Mucosa of descending colon (tissue), 3 donors: Measurements from ENCODE around the gene FRMD1. TPM values are rescaled to one million over a fixed set of nuclear protein-coding genes. Genes with fewer than 3 reads are reported as not detected.

Source experiments
- ATAC-seq: fragments of 200-7000 bp; cut with Tn5 transposase; one replicate; pipeline ENCODE4 v1.9.1; 2020; ENCODE audit warnings: mild to moderate bottlenecking, moderate library complexity
- DNase-seq, 3 donors: peaks; one replicate each; pipeline ENCODE4 v3.0.0-alpha.2; 2020
- H3K36me3 ChIP-seq: fragments of 200-600 bp; one replicate; pipeline ENCODE4 v1.8.0; 2021; ENCODE audit warnings: low read depth, mild to moderate bottlenecking
- H3K4me1 ChIP-seq: fragments of 200-600 bp; one replicate; pipeline ENCODE4 v1.8.0; 2021; ENCODE audit warnings: low read depth, mild to moderate bottlenecking
- H3K4me3 ChIP-seq: fragments of 200-600 bp; one replicate; pipeline ENCODE4 v1.8.0; 2021; ENCODE audit warnings: mild to moderate bottlenecking
- H3K9me3 ChIP-seq: fragments of 200-600 bp; one replicate; pipeline ENCODE4 v1.8.0; 2021; ENCODE audit warnings: mild to moderate bottlenecking
- intact Hi-C, 2 donors: fragments of 100-400 bp; cut with DNase I in 1 of 2; cut with micrococcal nuclease in 1 of 2; formaldehyde crosslinking; loops; one replicate each; pipeline versions ENCODE4 v1.11.0 to v1.11.1; 2022; cut with DNase I, micrococcal nuclease
- total RNA-seq, 3 donors: library from RNA; stranded (reverse); fragmentation: NEBNext Ultra II Directional in 2 of 3; extraction: Animal tissue kit (Norgen Biotek cat#: 25700) in 2 of 3; gene quantifications; one replicate each; pipeline versions ENCODE4 v1.2.1 to v1.2.4, GENCODE V29; 2021 to 2023
- TF ChIP-seq, protein P1 (sequence below): fragments of 200-600 bp; IDR thresholded peaks from one replicate; pipeline ENCODE4 v1.8.0; 2022; ENCODE audit warnings: antibody characterized with exemption, mild to moderate bottlenecking
- donor health status: DM: no; HTN: no; CAD: no; lungs with moderate emphysema.
- donor health status: DM: no; HTN: no; CAD: no.
- donor health status: DM: no; HTN: yes; CAD: no.

Gene FRMD1
- total RNA-seq, 3 donors from 2014 or later = 14.3 to 57.5 (median 17.1) TPM

DNA sequence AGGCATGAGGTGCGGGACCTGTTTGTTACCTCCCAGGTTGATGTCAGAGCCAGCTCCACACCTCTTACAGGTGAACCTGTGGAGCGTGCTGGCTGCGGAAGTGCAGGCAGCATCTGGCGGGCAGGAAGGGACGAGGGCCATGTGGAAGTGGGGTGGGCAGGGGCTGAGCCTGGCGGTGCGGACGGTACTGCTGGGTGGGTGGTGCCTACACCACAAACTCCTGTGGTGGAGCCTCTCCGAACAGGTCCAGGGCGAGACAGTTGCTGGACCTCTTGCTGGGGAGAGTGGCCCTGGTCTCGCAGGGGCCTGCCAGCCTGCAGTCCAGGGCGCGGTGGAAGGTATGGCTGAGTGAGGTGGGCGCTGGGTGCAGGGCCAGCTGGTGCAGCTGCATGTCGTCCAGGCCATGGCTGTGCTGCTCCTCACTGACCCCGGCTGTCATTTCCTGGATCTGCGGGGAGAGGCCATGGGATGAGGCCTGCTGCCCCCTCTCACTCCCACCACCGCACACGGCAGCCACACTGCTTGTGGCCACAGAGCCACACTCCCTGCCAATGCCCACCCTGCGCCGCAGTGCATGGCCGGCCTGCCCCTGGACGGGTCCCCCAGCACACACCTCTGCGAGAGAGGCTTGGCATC lies 22.0 kb downstream of the FRMD1 start:
- no peak overlapping the region for H3K4me3 ChIP-seq
- DNase-seq (no peak), ATAC-seq (no peak)
- TF ChIP-seq, protein P1, sequence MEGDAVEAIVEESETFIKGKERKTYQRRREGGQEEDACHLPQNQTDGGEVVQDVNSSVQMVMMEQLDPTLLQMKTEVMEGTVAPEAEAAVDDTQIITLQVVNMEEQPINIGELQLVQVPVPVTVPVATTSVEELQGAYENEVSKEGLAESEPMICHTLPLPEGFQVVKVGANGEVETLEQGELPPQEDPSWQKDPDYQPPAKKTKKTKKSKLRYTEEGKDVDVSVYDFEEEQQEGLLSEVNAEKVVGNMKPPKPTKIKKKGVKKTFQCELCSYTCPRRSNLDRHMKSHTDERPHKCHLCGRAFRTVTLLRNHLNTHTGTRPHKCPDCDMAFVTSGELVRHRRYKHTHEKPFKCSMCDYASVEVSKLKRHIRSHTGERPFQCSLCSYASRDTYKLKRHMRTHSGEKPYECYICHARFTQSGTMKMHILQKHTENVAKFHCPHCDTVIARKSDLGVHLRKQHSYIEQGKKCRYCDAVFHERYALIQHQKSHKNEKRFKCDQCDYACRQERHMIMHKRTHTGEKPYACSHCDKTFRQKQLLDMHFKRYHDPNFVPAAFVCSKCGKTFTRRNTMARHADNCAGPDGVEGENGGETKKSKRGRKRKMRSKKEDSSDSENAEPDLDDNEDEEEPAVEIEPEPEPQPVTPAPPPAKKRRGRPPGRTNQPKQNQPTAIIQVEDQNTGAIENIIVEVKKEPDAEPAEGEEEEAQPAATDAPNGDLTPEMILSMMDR = no peak
- intact Hi-C loops = no loop called here
- H3K4me1 ChIP-seq = peaks cover 3% of the 10 kb centered on the region
- H3K36me3 ChIP-seq = no peaks in the 10 kb centered on the region
- H3K9me3 ChIP-seq = no peaks in the 10 kb centered on the region

DNA sequence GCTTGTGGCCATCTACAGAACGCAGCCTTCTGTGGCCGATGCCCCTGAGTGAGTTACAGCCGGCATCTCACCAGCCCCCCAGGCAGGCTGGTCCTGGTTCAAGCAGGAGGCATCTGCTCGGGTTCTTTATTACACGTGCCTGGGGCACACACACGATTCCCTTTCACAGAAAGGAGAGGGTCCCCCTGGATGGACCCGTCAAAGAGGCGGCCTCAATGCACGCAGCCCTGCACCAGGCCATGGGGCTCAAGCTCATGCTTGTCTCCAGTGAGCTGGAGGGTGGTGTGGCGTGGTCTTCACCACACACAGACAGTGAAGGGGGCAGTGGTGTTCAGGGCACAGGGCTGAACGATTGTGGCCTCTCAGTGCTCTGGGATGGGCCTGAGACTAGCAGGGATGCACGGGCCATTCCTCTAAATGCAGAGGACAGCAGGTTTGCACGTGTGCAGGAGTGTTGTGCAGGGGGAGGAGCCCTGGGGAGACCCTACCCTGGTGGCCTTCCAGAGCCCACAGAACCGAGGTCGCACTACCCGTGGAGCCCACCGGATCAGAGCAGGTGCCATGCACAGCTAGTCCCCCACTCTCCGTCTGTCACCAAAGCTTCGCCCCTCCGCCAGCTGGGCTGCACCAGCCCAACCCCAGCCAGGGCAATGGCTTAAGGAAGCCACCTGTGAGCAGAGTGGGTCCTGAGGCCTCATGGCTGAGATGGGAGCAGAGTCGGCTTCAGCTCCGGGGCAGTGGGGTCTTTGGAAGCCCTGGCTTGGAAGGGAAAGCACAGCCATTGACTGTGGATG lies 23.1 kb downstream of the FRMD1 start:
- intact Hi-C loops = no loop called here
- DNase-seq = no peak
- no peaks in the 10 kb centered on the region for H3K9me3 ChIP-seq
- TF ChIP-seq, protein P1 = no peak
- no peak for ATAC-seq
- no peak overlapping the region for H3K4me3 ChIP-seq
- H3K4me1 ChIP-seq = peaks cover 3% of the 10 kb centered on the region
- H3K36me3 ChIP-seq = no peaks in the 10 kb centered on the region

DNA sequence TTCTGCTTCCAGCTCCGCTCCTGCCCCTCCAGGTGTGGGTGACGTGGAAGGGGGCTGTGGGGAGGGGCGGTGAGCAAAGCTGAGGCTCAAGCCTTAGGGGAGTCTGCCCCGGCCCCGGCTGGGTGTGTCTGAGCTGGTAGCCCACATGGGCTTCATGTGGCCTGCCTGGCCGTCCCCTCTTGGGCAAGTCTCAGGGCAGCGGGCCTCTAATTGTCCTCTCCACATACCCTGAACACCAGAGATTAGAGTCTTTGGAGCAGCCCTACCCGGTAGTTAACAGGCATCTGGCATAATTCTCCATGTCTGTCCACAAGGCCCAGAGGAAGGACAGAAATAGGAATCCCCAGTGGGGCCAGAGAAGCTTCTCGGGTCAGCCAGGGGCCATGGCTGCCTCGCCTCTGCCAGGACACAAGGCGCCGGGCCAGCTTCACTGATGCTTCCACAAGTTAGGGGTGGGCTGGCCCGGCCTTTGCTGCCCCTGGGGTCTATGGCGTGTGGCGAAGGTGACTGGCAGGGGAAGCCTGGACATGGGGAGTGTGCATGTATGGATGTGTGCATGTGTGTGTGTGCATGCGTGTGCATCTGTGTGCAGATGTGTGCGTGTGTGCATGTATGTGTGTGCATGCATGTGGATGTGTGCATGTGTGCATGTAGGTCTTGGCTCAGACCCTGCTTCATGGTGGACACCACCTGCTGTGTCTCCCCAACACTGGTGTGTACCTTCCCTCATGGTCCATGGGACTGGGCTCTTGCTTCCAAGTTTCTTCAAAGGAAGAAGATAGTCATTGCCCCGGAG lies 24.0 kb downstream of the FRMD1 start:
- TF ChIP-seq, protein P1 = no peak
- Histone ChIP-seq H3K4me3 (no peak overlapping the region), H3K4me1 (peaks cover 3% of the 10 kb centered on the region), H3K36me3 (no peaks in the 10 kb centered on the region), H3K9me3 (no peaks in the 10 kb centered on the region)
- DNase-seq (peak in 1 of 3 donors; percentile 46), ATAC-seq (no peak)
- intact Hi-C loops = no loop called here

DNA sequence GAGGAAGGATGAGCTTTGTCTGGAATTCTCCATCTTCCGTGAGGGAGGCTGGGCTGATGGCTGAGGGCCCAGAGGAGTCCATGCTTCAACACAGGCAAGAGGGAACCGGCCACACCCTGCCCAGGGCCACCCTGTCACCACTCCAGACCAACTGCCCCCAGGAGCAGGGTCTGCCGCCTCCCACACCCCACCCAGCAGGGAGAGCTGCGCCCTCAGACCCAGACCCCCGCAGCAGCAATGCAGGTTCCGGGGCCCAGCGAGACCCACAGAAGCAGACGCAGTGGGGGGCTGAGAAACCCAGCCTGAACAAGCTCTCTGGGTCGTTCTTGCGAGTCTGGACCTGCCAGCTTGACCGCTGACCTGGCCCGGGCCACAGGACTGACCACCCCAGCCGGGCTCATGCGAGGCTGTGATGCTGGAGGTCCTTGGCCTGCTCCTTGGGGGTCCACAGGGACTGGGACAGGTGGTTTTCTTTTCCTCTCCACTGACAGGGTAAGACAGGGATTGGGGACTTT lies 25.0 kb downstream of the FRMD1 start:
- Histone ChIP-seq H3K4me1 (peaks cover 3% of the 10 kb centered on the region), H3K4me3 (no peak overlapping the region), H3K9me3 (no peaks in the 10 kb centered on the region), H3K36me3 (no peaks in the 10 kb centered on the region)
- intact Hi-C loops = no loop called here
- ATAC-seq = no peak
- DNase-seq = peak in 1 of 3 donors; percentile 55
- TF ChIP-seq, protein P1 = no peak

DNA sequence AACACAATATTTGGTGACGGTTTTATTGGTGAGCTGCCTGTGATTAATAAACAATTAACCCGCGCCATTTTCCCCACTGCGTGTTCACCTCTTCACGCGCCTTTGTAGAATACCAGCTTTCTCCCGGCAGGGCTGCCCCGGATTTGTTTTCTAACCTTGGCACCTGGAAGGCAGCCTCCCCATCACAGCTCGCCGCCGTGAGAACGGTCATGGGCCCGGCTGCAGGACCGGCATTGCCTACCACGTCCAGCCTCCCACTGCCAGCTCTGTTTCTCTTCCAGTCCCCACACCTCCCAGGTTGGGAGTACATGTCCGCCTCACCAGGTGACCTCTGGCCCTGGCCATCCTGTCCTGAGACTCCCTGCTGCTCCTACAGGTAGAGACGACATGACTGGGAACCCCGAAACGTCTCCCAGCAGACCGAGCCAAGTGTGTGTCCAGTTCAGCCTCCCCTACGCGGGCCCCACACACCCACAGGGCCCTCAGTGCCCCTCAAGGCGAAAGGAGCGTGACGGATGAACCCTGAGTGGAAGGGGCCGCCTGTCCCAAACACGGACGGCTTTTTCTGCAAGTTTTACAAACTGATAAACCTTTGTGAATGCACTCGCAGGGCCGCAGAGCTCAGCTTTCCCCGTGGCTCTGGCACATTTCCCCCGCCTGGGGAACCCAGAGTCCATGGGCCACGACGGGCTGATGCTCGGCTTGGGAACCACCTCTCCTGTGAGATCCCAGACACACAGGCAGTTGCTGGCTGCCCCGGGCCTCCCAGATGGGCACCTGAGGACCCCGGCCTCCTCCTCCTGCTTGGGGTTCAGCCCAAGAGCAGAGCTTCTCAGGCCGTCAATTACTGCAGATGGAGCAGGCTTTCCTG lies 25.7 kb downstream of the FRMD1 start:
- TF ChIP-seq, protein P1 = no peak
- ATAC-seq (no peak), DNase-seq (peak in 2 of 3 donors; percentile 36 to 47)
- intact Hi-C loops = no loop called here
- peaks cover 3% of the 10 kb centered on the region for H3K4me1 ChIP-seq
- H3K9me3 ChIP-seq = no peaks in the 10 kb centered on the region
- no peak overlapping the region for H3K4me3 ChIP-seq
- H3K36me3 ChIP-seq = no peaks in the 10 kb centered on the region
